Measurements from ENCODE around the gene CACNA1S.
A peak's percentile ranks its signal among the peaks of the same experiment; 100 is the strongest.

Gene CACNA1S

DNA sequence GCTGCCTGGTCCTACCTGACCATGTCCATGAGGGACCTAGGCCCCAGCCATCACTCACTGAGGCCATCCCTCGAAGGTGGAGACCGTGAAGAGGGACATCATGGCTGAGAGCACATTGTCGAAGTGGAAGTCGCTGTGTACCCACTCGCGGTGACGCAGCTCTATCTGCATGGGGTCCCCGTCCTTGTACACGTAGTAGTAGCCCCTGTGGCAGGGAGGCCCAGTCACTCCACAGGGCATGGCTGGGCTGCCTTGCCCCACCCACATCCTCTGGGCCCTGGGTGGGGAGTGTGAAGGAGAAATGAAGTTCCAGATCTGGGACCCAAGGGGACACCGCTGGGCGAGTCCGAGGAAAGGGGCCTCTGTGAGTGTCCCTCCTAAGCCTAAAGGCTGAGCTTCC lies 50.3 kb downstream of the CACNA1S start:
- DNase-seq (ENCODE audit: low read depth): no peak
- no peak overlapping the region for H3K4me3 ChIP-seq (ENCODE audit: low read depth, low read length)
- no peak for TF ChIP-seq CTCF (conservative IDR thresholded peaks at IDR 0.05; ENCODE audit: low read depth, low read length)

DNA sequence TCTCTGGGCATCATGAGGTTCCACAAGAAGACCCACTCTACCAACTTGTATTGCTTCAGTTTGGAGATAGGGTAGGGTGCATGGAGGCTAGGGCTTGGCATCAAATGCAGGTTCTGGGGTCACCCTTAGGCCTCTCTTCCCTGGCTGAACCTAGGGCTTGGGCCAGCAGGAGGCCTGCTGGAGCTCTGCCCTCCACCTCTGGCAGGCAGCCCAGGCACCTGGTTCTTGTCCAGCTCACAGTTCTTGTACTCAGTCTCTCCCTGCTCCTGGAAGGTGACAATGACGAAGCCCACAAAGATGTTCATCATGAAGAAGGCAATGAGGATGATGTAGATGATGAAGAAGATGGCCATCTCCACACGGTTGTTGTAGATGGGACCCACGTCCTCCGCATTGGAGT lies 51.2 kb downstream of the CACNA1S start:
- TF ChIP-seq CTCF (conservative IDR thresholded peaks at IDR 0.05; ENCODE audit: low read depth, low read length): no peak
- no peak overlapping the region for H3K4me3 ChIP-seq (ENCODE audit: low read depth, low read length)
- no peak for DNase-seq (ENCODE audit: low read depth)

GRCh38 chr1:201060586-201060985 lies 51.6 kb downstream of the CACNA1S start:
- H3K4me3 ChIP-seq (ENCODE audit: low read depth, low read length): no peak overlapping the region
- TF ChIP-seq CTCF (conservative IDR thresholded peaks at IDR 0.05; ENCODE audit: low read depth, low read length): no peak
- no peak for DNase-seq (ENCODE audit: low read depth)

DNA sequence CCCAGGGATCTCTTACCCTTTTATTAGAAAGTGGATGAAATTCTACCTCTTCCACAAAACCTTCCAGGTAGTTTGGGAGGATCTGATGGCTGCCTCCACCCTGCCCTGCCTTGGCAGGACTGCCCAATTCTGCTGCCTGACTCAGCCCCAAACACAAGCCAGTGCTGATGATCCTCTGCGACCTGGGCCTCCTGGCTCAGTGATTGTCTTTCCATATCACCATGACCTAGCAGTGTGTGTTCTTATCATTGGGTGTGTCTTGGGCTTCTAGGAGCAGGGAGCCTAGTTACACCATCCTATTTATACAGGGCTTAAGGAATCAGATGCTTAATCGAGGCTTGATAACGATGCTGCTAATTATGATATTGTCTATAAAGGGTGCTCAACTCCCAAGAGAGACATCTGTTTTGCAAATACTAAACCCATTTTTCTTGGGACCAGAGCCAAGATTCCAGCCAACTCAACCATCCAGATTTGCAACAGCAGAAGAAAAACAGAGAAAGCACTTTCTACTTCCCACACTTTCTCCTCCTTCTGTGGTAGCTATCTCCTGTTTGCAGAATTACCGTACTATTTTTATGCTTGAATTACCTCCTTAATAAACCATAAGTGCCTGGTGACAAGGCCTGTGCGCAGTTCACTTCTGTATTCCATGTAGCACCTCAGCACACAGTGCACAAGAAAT lies 52.2 kb downstream of the CACNA1S start:
- no peak for TF ChIP-seq CTCF (conservative IDR thresholded peaks at IDR 0.05; ENCODE audit: low read depth, low read length)
- H3K4me3 ChIP-seq (ENCODE audit: low read depth, low read length): no peak overlapping the region
- peak; percentile 30 for DNase-seq (ENCODE audit: low read depth)

DNA sequence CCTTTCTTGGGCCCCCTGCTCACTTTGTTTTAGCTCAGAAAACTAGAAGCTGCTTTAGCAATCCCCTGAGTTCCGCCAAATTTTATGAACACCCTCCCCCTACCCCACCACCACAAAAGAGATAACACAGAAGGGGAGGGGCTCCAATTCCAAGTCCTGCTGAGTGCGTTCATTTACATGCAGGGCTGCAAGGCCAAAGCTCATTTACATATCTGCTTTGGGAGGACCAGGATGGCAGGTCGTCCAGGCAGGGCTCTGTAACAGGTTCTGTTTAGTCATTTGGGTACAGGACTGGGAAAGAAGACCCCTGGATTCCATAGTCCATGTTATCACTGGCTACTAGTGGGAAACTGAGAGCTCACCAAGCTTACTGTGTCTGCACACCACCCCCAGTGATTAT lies 52.8 kb downstream of the CACNA1S start:
- no peak for TF ChIP-seq CTCF (conservative IDR thresholded peaks at IDR 0.05; ENCODE audit: low read depth, low read length)
- no peak overlapping the region for H3K4me3 ChIP-seq (ENCODE audit: low read depth, low read length)
- no peak for DNase-seq (ENCODE audit: low read depth)

DNA sequence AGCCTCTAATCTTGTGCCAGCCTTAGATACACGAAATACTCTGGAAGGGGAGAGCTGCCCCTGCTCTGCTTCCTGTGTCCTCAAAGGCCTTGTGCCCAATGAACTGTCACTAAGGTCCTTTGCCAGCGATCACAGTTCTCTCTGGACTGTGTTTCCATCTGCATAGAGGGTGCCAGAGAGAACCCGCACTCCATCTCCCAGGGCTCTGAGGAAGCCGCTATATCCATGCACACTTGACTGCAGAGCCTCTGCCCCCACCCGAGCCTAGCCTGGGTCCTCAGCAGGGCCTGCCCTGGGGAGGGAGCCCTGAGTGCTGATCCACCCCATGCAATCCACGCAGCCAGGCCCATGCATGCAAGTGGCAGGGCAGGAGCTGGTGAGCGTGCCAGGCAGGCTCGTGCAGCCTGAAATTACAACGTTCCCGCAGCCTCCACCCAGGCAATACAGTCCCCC lies 58.1 kb downstream of the CACNA1S start:
- TF ChIP-seq CTCF (conservative IDR thresholded peaks at IDR 0.05; ENCODE audit: low read depth, low read length): no peak
- H3K4me3 ChIP-seq (ENCODE audit: low read depth, low read length): no peak overlapping the region
- no peak for DNase-seq (ENCODE audit: low read depth)

DNA sequence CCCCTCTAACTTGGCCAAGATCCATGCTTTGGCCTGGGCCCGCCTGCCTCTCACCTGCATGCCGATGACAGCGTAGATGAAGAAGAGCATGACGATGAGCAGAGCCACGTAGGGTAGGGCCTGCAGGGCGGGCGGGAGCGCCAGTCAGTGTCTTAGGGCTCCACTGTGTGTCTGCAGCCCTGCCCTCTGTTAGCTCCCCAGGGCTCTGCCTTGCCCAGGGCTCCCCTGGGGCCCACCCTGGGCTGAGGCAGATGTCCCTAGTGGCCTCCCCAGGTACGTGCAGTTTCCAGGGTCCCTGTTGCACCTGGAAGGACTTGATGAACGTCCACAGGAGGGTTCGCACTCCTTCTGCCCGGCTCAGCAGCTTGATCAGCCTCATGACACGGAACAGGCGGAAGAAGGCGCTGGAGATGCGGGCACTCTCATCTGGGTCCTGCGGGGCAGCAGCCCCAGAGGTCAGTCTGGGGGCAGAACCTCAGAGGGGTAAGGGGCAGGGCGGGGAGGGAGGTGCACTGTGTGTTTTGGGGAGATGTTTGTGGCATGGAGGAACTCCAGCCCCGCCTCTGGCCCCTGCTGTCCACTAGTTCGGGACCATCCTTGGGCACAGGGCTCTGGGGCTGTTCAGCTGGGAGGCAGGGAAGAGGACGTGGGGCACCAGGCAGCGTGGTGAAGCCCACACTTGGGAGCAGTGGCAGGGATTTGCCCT lies 58.9 kb downstream of the CACNA1S start:
- DNase-seq (ENCODE audit: low read depth): no peak
- no peak overlapping the region for H3K4me3 ChIP-seq (ENCODE audit: low read depth, low read length)
- no peak for TF ChIP-seq CTCF (conservative IDR thresholded peaks at IDR 0.05; ENCODE audit: low read depth, low read length)
